Tracheal epithelial cell (primary cell): ENCODE results near the gene MPZ. TPM values are rescaled to one million over a fixed set of nuclear protein-coding genes. Genes with fewer than 3 reads are reported as not detected.

Source experiments
- total RNA-seq: library from RNA; depleted of rRNA; stranded (reverse); fragments of >200 nt; gene quantifications from 2 replicates; pipeline ENCODE4 v1.2.1, GENCODE V29; 2014

Gene MPZ
- 0.21 and 0.24 TPM in 2 replicates for total RNA-seq

GRCh38 chr1:161309868-161310267, at the start of gene MPZ:
Gene MPZ (minus strand): TSS chr1:161309968. CDS start chr1:161309905, 63 bp downstream.

GRCh38 chr1:161314201-161314981, 4.6 kb upstream of the MPZ start, which contains the start of gene SDHC:
Gene SDHC (plus strand): TSS chr1:161314381. CDS start chr1:161314406, 25 bp downstream.

GRCh38 chr1:161258439-161259344, 51.1 kb downstream of the MPZ start, which contains the start of gene PCP4L1:
Gene PCP4L1 (plus strand): TSS chr1:161258745. CDS start chr1:161258975, 230 bp downstream.

Other genes with a start within 250 kb of the MPZ start
- 0.72 and 0.85 TPM in 2 replicates for gene ARHGAP30, start 240.1 kb downstream of the MPZ start, total RNA-seq
- gene NECTIN4, start 220.4 kb downstream of the MPZ start, total RNA-seq, result 52.6 and 97.8 TPM in 2 replicates
- gene KLHDC9, start 211.6 kb downstream of the MPZ start, total RNA-seq, result 1.9 and 5.1 TPM in 2 replicates
- 30.5 and 68.4 TPM in 2 replicates for gene PFDN2, start 191.9 kb downstream of the MPZ start, total RNA-seq
- gene NIT1, start 191.9 kb downstream of the MPZ start, total RNA-seq, result 25.6 and 53.5 TPM in 2 replicates
- gene DEDD, start 177.3 kb downstream of the MPZ start, total RNA-seq, result 15.1 and 23.4 TPM in 2 replicates
- gene UFC1, start 156.0 kb downstream of the MPZ start, total RNA-seq, result 32.6 and 41.2 TPM in 2 replicates
- gene USP21, start 150.5 kb downstream of the MPZ start, total RNA-seq, result 5.8 and 8.7 TPM in 2 replicates
- 7.5 and 15.7 TPM in 2 replicates for gene PPOX, start 143.5 kb downstream of the MPZ start, total RNA-seq
- gene B4GALT3, start 132.5 kb downstream of the MPZ start, total RNA-seq, result 19.0 and 23.2 TPM in 2 replicates
- under 0.01 TPM in 2 replicates for gene ADAMTS4, start 110.9 kb downstream of the MPZ start, total RNA-seq
- 110 and 155 TPM in 2 replicates for gene NDUFS2, start 107.6 kb downstream of the MPZ start, total RNA-seq
- not detected in 2 replicates for gene FCER1G, start 94.7 kb downstream of the MPZ start, total RNA-seq
- not detected in 2 replicates for gene APOA2, start 86.3 kb downstream of the MPZ start, total RNA-seq
- gene TOMM40L, start 83.9 kb downstream of the MPZ start, total RNA-seq, result 10.9 and 12.3 TPM in 2 replicates
- gene NR1I3, start 71.8 kb downstream of the MPZ start, total RNA-seq, result not detected in 2 replicates
- 0.24 TPM in 1 of 2 replicates, not detected in the other for gene PCP4L1, start 51.2 kb downstream of the MPZ start, total RNA-seq
- 13.5 and 19.4 TPM in 2 replicates for gene SDHC, start 4.4 kb upstream of the MPZ start, total RNA-seq
- not detected in 2 replicates for gene CFAP126, start 57.9 kb upstream of the MPZ start, total RNA-seq
- 0.72 TPM in 1 of 2 replicates, not detected in the other for gene FCGR2A, start 195.5 kb upstream of the MPZ start, total RNA-seq
- gene HSPA6, start 214.6 kb upstream of the MPZ start, total RNA-seq, result 0.85 and 24.3 TPM in 2 replicates
- gene FCGR3A, start 239.8 kb upstream of the MPZ start, total RNA-seq, result not detected in 2 replicates